Trophoblast cell (in vitro differentiated cells and primary cell): Measurements from ENCODE around the gene PEDS1.
A peak's percentile ranks its signal among the peaks of the same experiment; 100 is the strongest.

Experiments used
- DNase-seq, 2 donors: peaks; one replicate each; pipeline ENCODE4 v3.0.0-alpha.2; 2016
- H2AFZ ChIP-seq: 2 replicates; pipeline ENCODE4 v1.6.1; 2013; ENCODE audit warnings: low read length, moderate library complexity, mild to moderate bottlenecking; ENCODE audit not compliant: insufficient read depth, poor library complexity
- H2AK5ac ChIP-seq: 2 replicates; pipeline ENCODE4 v1.6.1; 2013; ENCODE audit warnings: mild to moderate bottlenecking, low read length
- H2BK120ac ChIP-seq: 2 replicates; pipeline ENCODE4 v1.6.1; 2013; ENCODE audit warnings: low read length, mild to moderate bottlenecking, moderate library complexity; ENCODE audit not compliant: insufficient read depth, poor library complexity
- H2BK12ac ChIP-seq: 2 replicates; pipeline ENCODE4 v1.6.1; 2013; ENCODE audit warnings: mild to moderate bottlenecking, low read length, moderate library complexity
- H2BK5ac ChIP-seq: 2 replicates; pipeline ENCODE4 v1.6.1; 2013; ENCODE audit warnings: low read length, low read depth, moderate library complexity, mild to moderate bottlenecking; ENCODE audit not compliant: poor library complexity
- H3K14ac ChIP-seq: 2 replicates; pipeline ENCODE4 v1.6.1; 2013; ENCODE audit warnings: mild to moderate bottlenecking, low read length
- H3K18ac ChIP-seq: 2 replicates; pipeline ENCODE4 v1.6.1; 2013; ENCODE audit warnings: mild to moderate bottlenecking, low read length
- H3K23ac ChIP-seq: 2 replicates; pipeline ENCODE4 v1.6.1; 2013; ENCODE audit warnings: low read length
- H3K27ac ChIP-seq: 2 replicates; pipeline ENCODE4 v1.5.1; 2013; ENCODE audit warnings: low read depth, mild to moderate bottlenecking, inconsistent platforms, low read length, moderate library complexity
- H3K27me3 ChIP-seq: 2 replicates; pipeline ENCODE4 v1.6.1; 2013; ENCODE audit warnings: inconsistent platforms, mild to moderate bottlenecking, low read length, moderate library complexity; ENCODE audit not compliant: insufficient read depth
- H3K36me3 ChIP-seq, 2 experiments: 1 replicate in 1 of 2; 2 replicates in 1 of 2; pipeline ENCODE4 v1.6.1; 2013; ENCODE audit warnings: low read length in 2 of 2, mild to moderate bottlenecking in 2 of 2, moderate library complexity in 1 of 2; ENCODE audit not compliant: insufficient read depth in 2 of 2, control insufficient read depth in 1 of 2
- H3K4ac ChIP-seq: 2 replicates; pipeline ENCODE4 v1.6.1; 2013; ENCODE audit warnings: low read depth, mild to moderate bottlenecking, low read length, moderate library complexity
- H3K4me1 ChIP-seq, 2 experiments: 1 replicate in 1 of 2; 2 replicates in 1 of 2; pipeline ENCODE4 v1.6.1; 2013; ENCODE audit warnings: low read length in 2 of 2, mild to moderate bottlenecking in 2 of 2, moderate library complexity in 1 of 2; ENCODE audit not compliant: insufficient read depth in 2 of 2, control insufficient read depth in 1 of 2
- H3K4me2 ChIP-seq: 2 replicates; pipeline ENCODE4 v1.6.1; 2013; ENCODE audit warnings: inconsistent platforms, mild to moderate bottlenecking, low read length, moderate library complexity
- H3K4me3 ChIP-seq: 2 replicates; pipeline ENCODE4 v1.5.1; 2013; ENCODE audit warnings: mild to moderate bottlenecking, low read depth, low read length, inconsistent platforms
- H3K79me1 ChIP-seq: one replicate; pipeline ENCODE4 v1.6.1; 2013; ENCODE audit warnings: low read length
- H3K79me2 ChIP-seq: 2 replicates; pipeline ENCODE4 v1.6.1; 2013; ENCODE audit warnings: low read length, mild to moderate bottlenecking; ENCODE audit not compliant: control insufficient read depth, insufficient read depth, poor library complexity
- H3K9ac ChIP-seq: 2 replicates; pipeline ENCODE4 v1.6.1; 2013; ENCODE audit warnings: mild to moderate bottlenecking, low read length
- H3K9me3 ChIP-seq: 2 replicates; pipeline ENCODE4 v1.6.1; 2013; ENCODE audit warnings: low read depth, mild to moderate bottlenecking, control low read depth, inconsistent platforms, low read length; ENCODE audit not compliant: insufficient read depth
- H4K12ac ChIP-seq: 2 replicates; pipeline ENCODE4 v1.6.1; 2013; ENCODE audit warnings: low read depth, mild to moderate bottlenecking, low read length, moderate library complexity
- H4K8ac ChIP-seq: 2 replicates; pipeline ENCODE4 v1.6.1; 2013; ENCODE audit warnings: low read depth, mild to moderate bottlenecking, low read length, moderate library complexity
- H4K91ac ChIP-seq: one replicate; pipeline ENCODE4 v1.6.1; 2013; ENCODE audit warnings: low read depth, mild to moderate bottlenecking, low read length, moderate library complexity
- WGBS: extraction: QIAGEN DNeasy Blood & Tissue Kit; methylation state at CpG from one replicate; pipeline ENCODE4 v1.1.7; 2013; ENCODE audit warnings: missing lambda C conversion rate; ENCODE audit not compliant: insufficient read length, insufficient coverage; ENCODE audit errors: extremely low coverage; 5-methylcytosine and 5-hydroxymethylcytosine counted together

Gene PEDS1

GRCh38 chr20:50127587-50128519, 25.7 kb downstream of the PEDS1 start:
- H3K79me2 ChIP-seq: no peaks in the 10 kb centered on the region
- DNase-seq: no peak
- no peak overlapping the region for H3K9ac ChIP-seq
- H3K9me3 ChIP-seq: peaks cover 3% of the 10 kb centered on the region
- H2BK12ac ChIP-seq: no peak overlapping the region
- peaks cover 78 to 86% of the 10 kb centered on the region in 2 experiments for H3K36me3 ChIP-seq
- no peak overlapping the region for H4K91ac ChIP-seq
- no peaks in the 10 kb centered on the region for H3K27me3 ChIP-seq
- H3K27ac ChIP-seq: no peak overlapping the region
- H2AK5ac ChIP-seq: no peak overlapping the region
- H2AFZ ChIP-seq: no peak overlapping the region
- no peak overlapping the region for H2BK5ac ChIP-seq
- H3K4ac ChIP-seq: no peak overlapping the region
- no peak overlapping the region for H4K8ac ChIP-seq
- no peak overlapping the region for H2BK120ac ChIP-seq
- no peaks in the 10 kb centered on the region for H3K79me1 ChIP-seq
- no peak overlapping the region for H3K4me2 ChIP-seq
- H4K12ac ChIP-seq: no peak overlapping the region
- WGBS: no CpG with 5 or more reads among the region's 28 CpGs
- H3K4me1 ChIP-seq: no peaks in the 10 kb centered on the region
- no peak overlapping the region for H3K14ac ChIP-seq
- no peak overlapping the region for H3K4me3 ChIP-seq
- no peak overlapping the region for H3K23ac ChIP-seq
- H3K18ac ChIP-seq: no peak overlapping the region

GRCh38 chr20:50126662-50127061, 26.9 kb downstream of the PEDS1 start:
- Histone ChIP-seq H3K27me3 (no peaks in the 10 kb centered on the region), H2AK5ac (no peak overlapping the region), H2BK120ac (no peak overlapping the region), H3K4me1 (peaks cover 0 to 1% of the 10 kb centered on the region in 2 experiments), H2BK12ac (no peak overlapping the region), H3K4ac (no peak overlapping the region), H3K23ac (no peak overlapping the region), H2BK5ac (no peak overlapping the region), H2AFZ (no peak overlapping the region), H3K14ac (no peak overlapping the region), H3K9ac (no peak overlapping the region), H3K9me3 (peaks cover 3% of the 10 kb centered on the region), H4K91ac (no peak overlapping the region), H3K36me3 (peaks cover 74 to 79% of the 10 kb centered on the region in 2 experiments), H3K18ac (no peak overlapping the region), H4K12ac (no peak overlapping the region), H3K4me2 (no peak overlapping the region), H3K79me1 (no peaks in the 10 kb centered on the region), H3K4me3 (peak overlapping the region; percentile 17), H3K27ac (no peak overlapping the region), H4K8ac (no peak overlapping the region), H3K79me2 (no peaks in the 10 kb centered on the region)
- no peak for DNase-seq
- no CpG with 5 or more reads among the region's 4 CpGs for WGBS

- Histone ChIP-seq H3K23ac (no peak overlapping the region), H3K4ac (no peak overlapping the region), H2BK120ac (no peak overlapping the region), H4K91ac (no peak overlapping the region), H3K27ac (no peak overlapping the region), H2BK12ac (no peak overlapping the region), H3K14ac (no peak overlapping the region), H3K79me2 (no peaks in the 10 kb centered on the region), H3K9ac (no peak overlapping the region), H3K4me3 (no peak overlapping the region), H3K18ac (no peak overlapping the region), H3K4me2 (no peak overlapping the region), H4K8ac (no peak overlapping the region), H2BK5ac (no peak overlapping the region), H4K12ac (no peak overlapping the region), H3K9me3 (peaks cover 5% of the 10 kb centered on the region), H3K36me3 (peaks cover 63 to 67% of the 10 kb centered on the region in 2 experiments), H3K4me1 (peaks cover 0 to 1% of the 10 kb centered on the region in 2 experiments), H2AK5ac (no peak overlapping the region), H3K79me1 (no peaks in the 10 kb centered on the region), H3K27me3 (no peaks in the 10 kb centered on the region), H2AFZ (no peak overlapping the region)
- no CpG with 5 or more reads among the region's 3 CpGs for WGBS
- DNase-seq: no peak
These were observed 28.2 kb downstream of the PEDS1 start for GRCh38 chr20:50125279-50125678.

- no peaks in the 10 kb centered on the region for H3K27me3 ChIP-seq
- H3K79me1 ChIP-seq: no peaks in the 10 kb centered on the region
- H4K8ac ChIP-seq: no peak overlapping the region
- peak overlapping the region; percentile 48 for H3K18ac ChIP-seq
- H3K9me3 ChIP-seq: peaks cover 5% of the 10 kb centered on the region
- no CpG with 5 or more reads among the region's 9 CpGs for WGBS
- no peak overlapping the region for H2AFZ ChIP-seq
- H3K14ac ChIP-seq: no peak overlapping the region
- H2BK12ac ChIP-seq: no peak overlapping the region
- H3K4me2 ChIP-seq: no peak overlapping the region
- no peak overlapping the region for H3K4me3 ChIP-seq
- peaks cover 56 to 59% of the 10 kb centered on the region in 2 experiments for H3K36me3 ChIP-seq
- H4K91ac ChIP-seq: no peak overlapping the region
- H2BK120ac ChIP-seq: no peak overlapping the region
- H2BK5ac ChIP-seq: no peak overlapping the region
- H3K23ac ChIP-seq: no peak overlapping the region
- H3K27ac ChIP-seq: no peak overlapping the region
- H2AK5ac ChIP-seq: no peak overlapping the region
- DNase-seq: no peak
- H3K79me2 ChIP-seq: no peaks in the 10 kb centered on the region
- no peak overlapping the region for H4K12ac ChIP-seq
- no peak overlapping the region for H3K4ac ChIP-seq
- H3K9ac ChIP-seq: no peak overlapping the region
- H3K4me1 ChIP-seq: peaks cover 0 to 1% of the 10 kb centered on the region in 2 experiments
These were observed 29.0 kb downstream of the PEDS1 start for GRCh38 chr20:50124496-50124895.
